ENCODE data around the gene VPS39. TPM values are rescaled to one million over a fixed set of nuclear protein-coding genes. Genes with fewer than 3 reads are reported as not detected.

Gene VPS39
- total RNA-seq, 1 experiment from 2014 or later, result 55.2 TPM

- BruUV-seq (replicated peaks), result no TSS peak
- Histone ChIP-seq H3K36me3 (ENCODE audit: control insufficient read depth, insufficient read depth, low read length) (peaks cover 4% of the 10 kb centered on the region; the same call in 1 of the 2 replicates), H3K27me3 (ENCODE audit: control insufficient read depth, insufficient read depth, low read length) (no peaks in the 10 kb centered on the region), H3K27ac (ENCODE audit: low read length) (no peak within 1 kb of the TSS), H3K9me3 (ENCODE audit: control insufficient read depth, insufficient read depth, low read depth, low read length) (no peaks in the 10 kb centered on the region), H3K4me1 (ENCODE audit: control insufficient read depth, insufficient read depth, low read length) (no peaks in the 10 kb centered on the region), H3K4me3 (ENCODE audit: low read depth in 2 of 2, low read length in 2 of 2) (no peak within 1 kb of the TSS)
- DNase-seq (ENCODE audit: low read depth, low spot score), result no peak
- ATAC-seq, result 0 out of 2 replicates have a peak, but pooled peaks have one; percentile 29
- ChIA-PET POLR2A (no interaction called here), CTCF (interaction anchor here (0.5 to 0.7 kb wide), 2 partner anchors 22 to 229 kb away, joined by 3 read pairs; no protein-coding TSS in a partner anchor)
- intact Hi-C loops (cut with micrococcal nuclease; ENCODE audit: unreplicated experiment) (no loop called here), in situ Hi-C loops (cut with HindIII; ENCODE audit: low pct_unique_long_range_greater_than_20kb, low sequenced_read_pairs) (no loop called here)
- TF ChIP-seq POLR2AphosphoS5 (IDR thresholded peaks at IDR 0.05; ENCODE audit: low read depth, low read length) (no peak), TCF7L2 (IDR thresholded peaks at IDR 0.05; ENCODE audit: low read depth, low read length) (no peak), SIN3A (IDR thresholded peaks at IDR 0.05; ENCODE audit: borderline replicate concordance, insufficient read depth, low read depth, low read length) (no peak), CTCF (IDR thresholded peaks at IDR 0.05) (no peak), REST (IDR thresholded peaks at IDR 0.05; ENCODE audit: insufficient read depth in 1 of 2, low read depth in 2 of 2, low read length in 1 of 2) (no peak)
Measured at GRCh38 chr15:42156243-42156922, 51.7 kb downstream of the VPS39 start, which contains the start of gene PLA2G4F. Gene PLA2G4F, minus strand, starts transcription at chr15:42156636. Its CDS starts 87 bp downstream, at chr15:42156549.

- DNase-seq (ENCODE audit: low read depth, low spot score) (no peak), ATAC-seq (no peak)
- intact Hi-C loops (cut with micrococcal nuclease; ENCODE audit: unreplicated experiment) (no loop called here), in situ Hi-C loops (cut with HindIII; ENCODE audit: low pct_unique_long_range_greater_than_20kb, low sequenced_read_pairs) (no loop called here)
- no peak for TF ChIP-seq SIN3A (IDR thresholded peaks at IDR 0.05; ENCODE audit: borderline replicate concordance, insufficient read depth, low read depth, low read length)
- no peak for TF ChIP-seq TCF7L2 (IDR thresholded peaks at IDR 0.05; ENCODE audit: low read depth, low read length)
- no peak for TF ChIP-seq REST (IDR thresholded peaks at IDR 0.05; ENCODE audit: insufficient read depth in 1 of 2, low read depth in 2 of 2, low read length in 1 of 2)
- no peak for TF ChIP-seq CTCF (IDR thresholded peaks at IDR 0.05)
- no peak for TF ChIP-seq POLR2AphosphoS5 (IDR thresholded peaks at IDR 0.05; ENCODE audit: low read depth, low read length)
- no peaks in the 10 kb centered on the region for H3K4me1 ChIP-seq (ENCODE audit: control insufficient read depth, insufficient read depth, low read length)
- ChIA-PET CTCF (no interaction called here), POLR2A (no interaction called here)
- H3K27ac ChIP-seq (ENCODE audit: low read length), result no peak overlapping the region
- H3K4me3 ChIP-seq (ENCODE audit: low read depth in 2 of 2, low read length in 2 of 2), result no peak overlapping the region
- H3K27me3 ChIP-seq (ENCODE audit: control insufficient read depth, insufficient read depth, low read length), result no peaks in the 10 kb centered on the region
- BruUV-seq (replicated peaks), result no TSS peak
- H3K36me3 ChIP-seq (ENCODE audit: control insufficient read depth, insufficient read depth, low read length), result peaks cover 4% of the 10 kb centered on the region; the same call in 1 of the 2 replicates
- H3K9me3 ChIP-seq (ENCODE audit: control insufficient read depth, insufficient read depth, low read depth, low read length), result no peaks in the 10 kb centered on the region
Measured at GRCh38 chr15:42155546-42156242, 52.4 kb downstream of the VPS39 start.

Data from Panc1 (cell line).